Uterus (tissue), 4 donors: Measurements from ENCODE around the gene SAMD4B. TPM values are rescaled to one million over a fixed set of nuclear protein-coding genes. Genes with fewer than 3 reads are reported as not detected.
A peak's percentile ranks its signal among the peaks of the same experiment; 100 is the strongest.

ENCODE experiments used
- DNase-seq, 2 donors: peaks; one replicate each; pipeline ENCODE4 v3.0.0-alpha.2; 2019 to 2020
- H3K27ac ChIP-seq, 2 donors: fragments of 200-600 bp; sonication (generic); 1 replicate in 1 of 2; 2 replicates in 1 of 2; pipeline ENCODE4 v1.5.1; 2016 to 2018
- H3K27me3 ChIP-seq, 2 donors: fragments of 200-600 bp; sonication (generic); one replicate each; pipeline ENCODE4 v1.5.1; 2018 to 2019; ENCODE audit warnings: control low read depth in 1 of 2
- H3K36me3 ChIP-seq, 2 donors: fragments of 200-600 bp; sonication (generic); one replicate each; pipeline ENCODE4 v1.5.1; 2019; ENCODE audit warnings: control low read depth in 1 of 2
- H3K4me1 ChIP-seq, 2 donors: fragments of 200-600 bp; sonication (generic); one replicate each; pipeline ENCODE4 v1.5.1; 2018 to 2019; ENCODE audit warnings: control low read depth in 1 of 2
- H3K4me3 ChIP-seq, 2 donors: fragments of 200-600 bp; sonication (generic); 1 replicate in 1 of 2; 2 replicates in 1 of 2; pipeline ENCODE4 v1.5.1; 2018 to 2019; ENCODE audit warnings: mild to moderate bottlenecking in 1 of 2
- H3K9me3 ChIP-seq, 2 donors: fragments of 200-600 bp; sonication (generic); one replicate each; pipeline ENCODE4 v1.5.1; 2019; ENCODE audit warnings: control low read depth in 1 of 2
- CTCF ChIP-seq, 4 experiments: fragments of 200-600 bp in 2 of 4; fragments of 450-650 bp in 2 of 4; sonication (generic) in 2 of 4; IDR thresholded peaks; one replicate each; pipeline ENCODE4 v1.5.1; 2016 to 2019; ENCODE audit warnings: antibody characterized with exemption in 4 of 4, mild to moderate bottlenecking in 2 of 4, moderate library complexity in 1 of 4
- POLR2A ChIP-seq, 2 donors: fragments of 450-650 bp; IDR thresholded peaks; one replicate each; pipeline ENCODE4 v1.6.1; 2016; ENCODE audit warnings: antibody characterized with exemption in 2 of 2, mild to moderate bottlenecking in 1 of 2, moderate library complexity in 1 of 2
- intact Hi-C: fragments of 100-400 bp; cut with DNase I; formaldehyde crosslinking; loops from one replicate; pipeline ENCODE4 v1.15.1; 2023; ENCODE audit warnings: low total_unique reads
- total RNA-seq, 4 donors: library from RNA; depleted of rRNA in 3 of 4; stranded (reverse); fragments of >200 nt in 3 of 4; gene quantifications; one replicate each; pipeline versions ENCODE4 v1.1.0 to v1.2.4, GENCODE V29; 2014 to 2023
- donor health status: DM: yes; HTN: yes; CAD: no.

SAMD4B gene
- total RNA-seq, 4 donors from 2014 or later, result 11.3 to 128 (median 58.6) TPM

DNA sequence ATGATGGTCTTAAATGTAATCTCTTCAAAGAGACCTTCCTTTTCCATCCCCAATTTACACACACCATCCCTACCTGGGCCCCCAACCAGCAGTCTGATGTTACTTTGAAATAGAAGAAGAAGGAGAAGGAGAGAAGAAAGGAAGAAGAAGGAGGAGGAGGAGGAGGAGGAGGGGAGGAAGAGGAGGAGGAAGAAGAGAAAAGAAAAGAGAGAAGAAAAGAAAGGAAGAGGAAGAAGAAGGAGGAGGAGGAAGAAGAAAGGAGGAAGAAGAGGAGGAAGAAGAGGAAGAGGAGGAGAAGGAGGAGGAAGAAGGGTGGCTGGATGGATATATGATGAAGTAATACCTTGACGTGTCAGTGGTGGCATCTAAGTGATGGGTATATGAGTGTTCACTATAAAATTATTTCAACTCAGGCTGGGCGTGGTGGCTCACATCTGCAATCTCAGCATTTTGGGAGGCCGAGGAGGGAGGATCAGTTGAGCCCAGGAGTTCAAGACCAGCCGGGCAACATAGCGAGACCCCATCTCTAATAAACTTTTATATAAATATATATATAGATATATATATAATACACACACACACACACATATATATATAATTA lies 17.9 kb upstream of the SAMD4B start:
- H3K27ac ChIP-seq, result no peak overlapping the region
- no peaks in the 10 kb centered on the region for H3K27me3 ChIP-seq
- H3K4me1 ChIP-seq, result no peaks in the 10 kb centered on the region
- H3K9me3 ChIP-seq, result no peaks in the 10 kb centered on the region
- intact Hi-C loops, result no loop called here
- no peak for DNase-seq
- TF ChIP-seq CTCF (IDR thresholded peaks at IDR 0.05) (no peak), POLR2A (IDR thresholded peaks at IDR 0.05) (no peak)
- no peaks in the 10 kb centered on the region for H3K36me3 ChIP-seq
- H3K4me3 ChIP-seq, result no peak overlapping the region

DNA sequence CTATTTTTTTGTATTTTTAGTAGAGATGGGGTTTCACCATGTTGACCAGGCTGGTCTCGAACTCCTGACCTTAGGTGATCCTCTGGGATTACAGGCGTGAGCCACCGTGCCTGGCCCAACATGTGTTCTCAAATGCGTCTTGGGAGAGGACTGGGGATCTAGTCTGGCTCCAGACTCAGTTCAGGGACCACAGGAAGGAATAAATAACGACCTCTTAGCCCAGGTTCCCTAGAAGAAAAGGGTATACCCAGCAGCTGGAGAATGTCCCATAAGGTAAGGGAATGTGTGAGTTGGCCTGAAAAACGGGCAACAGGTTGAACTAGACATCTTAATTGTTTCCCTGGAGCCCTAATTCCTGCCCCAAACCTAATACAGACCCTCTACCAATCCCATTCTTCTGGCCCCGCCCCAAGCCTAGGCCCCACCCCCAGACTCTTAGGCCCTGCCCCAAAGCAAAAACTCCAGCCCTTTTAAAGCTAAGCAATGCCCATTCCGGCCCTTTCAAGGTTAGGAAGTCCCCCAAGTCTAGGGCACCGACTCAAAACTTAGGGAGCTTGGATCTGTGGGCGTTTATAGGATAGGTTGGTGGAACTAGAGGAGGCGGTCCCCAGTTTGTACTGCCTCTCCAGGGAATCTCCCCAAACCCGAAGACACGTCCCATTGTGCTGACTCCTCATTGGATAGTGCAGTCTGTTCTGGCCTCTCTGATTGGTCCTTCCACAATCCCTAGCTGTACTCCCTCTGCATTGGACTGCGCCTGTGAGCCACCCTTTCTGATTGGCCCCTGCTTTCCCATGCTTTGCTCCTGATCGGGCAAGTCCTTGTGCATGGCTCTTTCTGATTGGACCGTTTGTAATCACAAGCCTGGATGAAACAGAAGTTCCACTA lies 16.2 kb upstream of the SAMD4B start:
- Histone ChIP-seq H3K36me3 (no peaks in the 10 kb centered on the region), H3K27ac (no peak overlapping the region), H3K9me3 (no peaks in the 10 kb centered on the region), H3K27me3 (no peaks in the 10 kb centered on the region), H3K4me1 (no peaks in the 10 kb centered on the region), H3K4me3 (no peak overlapping the region)
- intact Hi-C loops, result loop anchor here (5.0 kb wide), 1 partner anchor 214 kb away; no protein-coding TSS in a partner anchor
- no peak for TF ChIP-seq CTCF (IDR thresholded peaks at IDR 0.05)
- TF ChIP-seq POLR2A (IDR thresholded peaks at IDR 0.05), result no peak
- DNase-seq, result no peak

DNA sequence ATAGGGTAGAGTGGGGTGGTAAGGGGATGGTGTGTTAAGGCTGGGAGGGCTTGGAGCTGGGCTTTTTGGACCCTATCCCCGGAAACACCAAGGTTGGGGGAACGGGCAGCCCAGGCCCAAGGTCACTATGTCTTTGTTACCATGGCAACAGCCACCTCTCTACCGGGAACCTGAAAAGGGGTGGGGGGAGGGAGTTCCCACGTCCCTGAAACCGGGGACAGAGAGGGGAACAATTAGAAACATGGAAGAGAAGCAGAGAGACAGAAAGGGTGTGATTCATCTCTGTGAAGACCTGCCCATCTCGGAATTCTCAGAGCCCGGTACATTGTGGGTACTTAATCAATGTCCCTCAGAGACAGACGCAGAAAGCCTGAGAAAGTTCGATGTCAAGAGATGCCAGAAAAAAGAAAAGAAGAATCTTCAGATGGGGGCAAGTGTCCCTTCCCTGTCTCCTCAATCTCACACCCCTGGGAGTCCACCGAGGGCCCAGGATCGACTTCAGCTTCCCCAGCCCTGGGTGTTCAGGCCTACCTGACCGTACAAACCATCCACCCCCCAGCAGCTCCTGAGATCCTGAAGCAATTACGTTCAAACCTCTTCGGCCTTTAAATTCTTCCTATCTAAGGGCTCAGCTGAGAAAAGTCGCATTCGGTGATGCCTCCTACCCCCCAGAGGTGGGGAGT lies 14.7 kb upstream of the SAMD4B start:
- no peaks in the 10 kb centered on the region for H3K27me3 ChIP-seq
- DNase-seq, result no peak
- H3K9me3 ChIP-seq, result no peaks in the 10 kb centered on the region
- H3K4me3 ChIP-seq, result no peak overlapping the region
- no peaks in the 10 kb centered on the region for H3K36me3 ChIP-seq
- intact Hi-C loops, result loop anchor here (5.0 kb wide), 1 partner anchor 215 kb away; no protein-coding TSS in a partner anchor
- H3K4me1 ChIP-seq, result no peaks in the 10 kb centered on the region
- no peak overlapping the region for H3K27ac ChIP-seq
- no peak for TF ChIP-seq POLR2A (IDR thresholded peaks at IDR 0.05)
- TF ChIP-seq CTCF (IDR thresholded peaks at IDR 0.05), result no peak

GRCh38 chr19:39328046-39328705 lies 14.0 kb upstream of the SAMD4B start:
- Histone ChIP-seq H3K27ac (no peak overlapping the region), H3K27me3 (no peaks in the 10 kb centered on the region), H3K4me1 (no peaks in the 10 kb centered on the region), H3K36me3 (no peaks in the 10 kb centered on the region), H3K9me3 (no peaks in the 10 kb centered on the region), H3K4me3 (no peak overlapping the region)
- TF ChIP-seq CTCF (IDR thresholded peaks at IDR 0.05), result peak; percentile 93 to 97 (median 94)
- no peak for TF ChIP-seq POLR2A (IDR thresholded peaks at IDR 0.05)
- intact Hi-C loops, result loop anchor here (5.0 kb wide), 1 partner anchor 216 kb away; no protein-coding TSS in a partner anchor
- peak; percentile 86 to 87 for DNase-seq
